ENCODE measurements around the gene PMEL.
"Not testable (repeated sequence)": the region's sequence is repeated elsewhere in the genome, so short reads cannot be mapped to it uniquely, and the experiment has no call there.

GRCh38 chr12:55999522-55999921 is 33.7 kb upstream of the PMEL start:
- not testable (repeated sequence) for TF ChIP-seq CTCF (IDR thresholded peaks at IDR 0.05); EZH2 (IDR thresholded peaks at IDR 0.05; ENCODE audit: borderline replicate concordance, insufficient read depth, low read depth, low read length, poor library complexity, severe bottlenecking)
